GM18870 (cell line): Measurements from ENCODE around the gene PIK3R5.
A peak's percentile ranks its signal among the peaks of the same experiment; 100 is the strongest.
"Not testable (repeated sequence)": the region's sequence is repeated elsewhere in the genome, so short reads cannot be mapped to it uniquely, and the experiment has no call there.

Source experiments
- ATAC-seq: cut with Tn5 transposase; IDR thresholded peaks from one replicate; pipeline ENCODE4 v1.9.1; 2021; ENCODE audit warnings: moderate library complexity; ENCODE audit not compliant: unreplicated experiment

Gene PIK3R5

GRCh38 chr17:8865811-8866210, 99.7 kb downstream of the PIK3R5 start:
- ATAC-seq = no peak

GRCh38 chr17:8865385-8865784, 100.1 kb downstream of the PIK3R5 start:
- ATAC-seq = no peak

- no peak for ATAC-seq
Measured at GRCh38 chr17:8862213-8863056, 103.1 kb downstream of the PIK3R5 start.

GRCh38 chr17:8861495-8862181, 103.9 kb downstream of the PIK3R5 start:
- no peak for ATAC-seq

GRCh38 chr17:8859804-8860430, 105.6 kb downstream of the PIK3R5 start:
- no peak for ATAC-seq

- peak; percentile 23 for ATAC-seq
Measured at GRCh38 chr17:8859027-8859803, 106.3 kb downstream of the PIK3R5 start.

- ATAC-seq = peak; percentile 35
Measured at GRCh38 chr17:8857919-8858318, 107.6 kb downstream of the PIK3R5 start.

- ATAC-seq = no peak
Measured at GRCh38 chr17:8856869-8857575, 108.5 kb downstream of the PIK3R5 start.

- ATAC-seq = not testable (repeated sequence)
Measured at GRCh38 chr17:8856205-8856603, 109.3 kb downstream of the PIK3R5 start.

- peak; percentile 28 for ATAC-seq
Measured at GRCh38 chr17:8855477-8856204, 109.9 kb downstream of the PIK3R5 start.

GRCh38 chr17:8851600-8851999, 113.9 kb downstream of the PIK3R5 start:
- ATAC-seq = no peak

- ATAC-seq = no peak
Measured at GRCh38 chr17:8849311-8850041, 116.0 kb downstream of the PIK3R5 start.

GRCh38 chr17:8847891-8848290, 117.6 kb downstream of the PIK3R5 start:
- ATAC-seq = no peak

- no peak for ATAC-seq
Measured at GRCh38 chr17:8846768-8847211, 118.7 kb downstream of the PIK3R5 start.

- no peak for ATAC-seq
Measured at GRCh38 chr17:8844229-8845218, 121.0 kb downstream of the PIK3R5 start.

- no peak for ATAC-seq
Measured at GRCh38 chr17:8843344-8843743, 122.2 kb downstream of the PIK3R5 start.

GRCh38 chr17:8841844-8842243, 123.7 kb downstream of the PIK3R5 start:
- ATAC-seq = no peak
